ENCODE data around the gene CALCOCO2. TPM values are rescaled to one million over a fixed set of nuclear protein-coding genes. Genes with fewer than 3 reads are reported as not detected.

CALCOCO2 gene
- total and polyA plus RNA-seq, 2 of the 13 experiments (the other 11 are each of a cell fraction or from before 2014, with no cell fraction given), result 72.9 to 111 TPM

- TF ChIP-seq, protein P1, sequence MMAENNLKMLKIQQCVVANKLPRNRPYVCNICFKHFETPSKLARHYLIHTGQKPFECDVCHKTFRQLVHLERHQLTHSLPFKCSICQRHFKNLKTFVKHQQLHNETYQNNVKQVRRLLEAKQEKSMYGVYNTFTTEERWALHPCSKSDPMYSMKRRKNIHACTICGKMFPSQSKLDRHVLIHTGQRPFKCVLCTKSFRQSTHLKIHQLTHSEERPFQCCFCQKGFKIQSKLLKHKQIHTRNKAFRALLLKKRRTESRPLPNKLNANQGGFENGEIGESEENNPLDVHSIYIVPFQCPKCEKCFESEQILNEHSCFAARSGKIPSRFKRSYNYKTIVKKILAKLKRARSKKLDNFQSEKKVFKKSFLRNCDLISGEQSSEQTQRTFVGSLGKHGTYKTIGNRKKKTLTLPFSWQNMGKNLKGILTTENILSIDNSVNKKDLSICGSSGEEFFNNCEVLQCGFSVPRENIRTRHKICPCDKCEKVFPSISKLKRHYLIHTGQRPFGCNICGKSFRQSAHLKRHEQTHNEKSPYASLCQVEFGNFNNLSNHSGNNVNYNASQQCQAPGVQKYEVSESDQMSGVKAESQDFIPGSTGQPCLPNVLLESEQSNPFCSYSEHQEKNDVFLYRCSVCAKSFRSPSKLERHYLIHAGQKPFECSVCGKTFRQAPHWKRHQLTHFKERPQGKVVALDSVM (CRISPR knock-in tag; IDR thresholded peaks at IDR 0.05), result peak; percentile 99
- peak; percentile 54; the same call in 1 of the 2 replicates for TF ChIP-seq ZNF235 (CRISPR knock-in tag; IDR thresholded peaks at IDR 0.05; ENCODE audit: borderline replicate concordance)
Measured at GRCh38 chr17:48871035-48871550, 40.3 kb downstream of the CALCOCO2 start (continued).

DNA sequence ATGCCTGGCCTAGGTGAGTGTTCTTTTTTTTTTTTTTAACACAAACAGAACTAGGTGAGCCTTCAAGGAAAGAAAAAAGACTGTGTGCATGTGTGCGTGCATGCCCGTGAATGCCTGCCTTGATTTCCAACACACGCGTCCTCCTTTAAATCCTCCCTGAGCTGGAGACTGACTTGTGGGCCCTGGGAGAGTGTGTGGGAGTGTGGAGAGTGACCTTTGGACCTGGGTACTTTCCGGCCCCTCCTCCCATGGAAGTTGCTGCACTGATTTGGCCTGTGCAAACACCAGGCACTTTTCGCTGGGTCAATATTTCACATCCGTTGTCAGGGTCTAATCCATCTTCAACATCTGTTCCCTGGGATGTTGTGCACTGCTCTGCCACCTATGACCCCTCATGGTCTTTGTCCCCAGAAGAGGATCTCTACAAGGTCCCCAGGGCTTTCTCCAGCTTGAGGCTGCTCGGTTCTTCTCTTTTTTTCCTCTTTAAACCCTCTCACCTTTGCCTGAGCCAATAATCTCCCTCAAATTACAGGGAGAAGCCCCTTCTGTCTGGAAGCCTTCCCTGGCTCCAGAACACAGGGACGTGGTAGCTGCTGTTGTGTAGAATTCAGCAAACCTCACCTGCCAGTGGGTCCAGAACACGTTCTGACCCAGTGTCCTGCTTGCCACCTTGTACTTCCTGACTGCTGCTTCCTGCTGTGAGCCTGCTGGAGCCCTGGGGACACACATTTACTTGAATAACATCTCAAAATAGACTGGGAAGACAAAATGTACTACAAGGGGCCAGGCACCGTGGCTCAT lies 40.9 kb downstream of the CALCOCO2 start:
- Histone ChIP-seq H3K27ac (ENCODE audit: extremely low read length, insufficient read depth, low read length) (peak overlapping the region; percentile 97), H3K36me3 (replicated peaks in 1 of 2; ENCODE audit: control insufficient read depth in 1 of 2, insufficient read depth in 2 of 2, low read length in 2 of 2) (no peaks in the 10 kb centered on the region), H3K79me2 (ENCODE audit: insufficient read depth, low read length) (no peaks in the 10 kb centered on the region), H3K4me2 (ENCODE audit: low read depth, low read length) (peak overlapping the region; percentile 94), H3K9ac (ENCODE audit: insufficient read depth, low read depth, low read length) (peak overlapping the region; percentile 75), H3K4me1 (ENCODE audit: insufficient read depth, low read length) (peaks cover 64% of the 10 kb centered on the region), H3K27me3 (ENCODE audit: control insufficient read depth in 1 of 2, insufficient read depth in 2 of 2, low read length in 2 of 2) (no peaks in the 10 kb centered on the region), H2AFZ (ENCODE audit: low read length) (peak overlapping the region; percentile 1), H3K4me3 (replicated peaks in 1 of 3; ENCODE audit: insufficient read depth in 1 of 3, low read depth in 2 of 3, low read length in 3 of 3) (peak overlapping the region; percentile 17 to 60 (median 25); a peak in 4 of 6 replicates), H3K9me3 (ENCODE audit: low read length) (no peaks in the 10 kb centered on the region), H4K20me1 (ENCODE audit: insufficient read depth, low read length) (no peaks in the 10 kb centered on the region)
- intact Hi-C loops (cut with micrococcal nuclease; ENCODE audit: unreplicated experiment), result loop anchor here (2.0 kb wide), 2 partner anchors 41 to 57 kb away; partner anchors contain the start of gene CALCOCO2
- DNase-seq (ENCODE audit: low spot score), result peak; percentile 99
- POLR2A ChIA-PET, result interaction anchor here (0.7 to 4.4 kb wide), 23 partner anchors 9 to 193 kb away, joined by 3 to 34 read pairs (median 6); partner anchors contain the start of genes ATP5MC1, SNF8 and TTLL6
- peak; percentile 96 for FAIRE-seq
- BruUV-seq (replicated peaks), result no TSS peak
- ATAC-seq, result peak; percentile 96
- CTCF ChIA-PET (ENCODE audit: low intra/inter-chr PET ratio, low total read pairs), result no interaction called here
- WGBS (ENCODE audit: low lambda C conversion rate), result under 1% methylated on average over 9 of the region's 11 CpGs
- in situ Hi-C loops (cut with HindIII; ENCODE audit: extremely low pct_ligation_motif_present, low pct_unique_long_range_greater_than_20kb), result no loop called here
- TF ChIP-seq ZXDC (CRISPR knock-in tag; IDR thresholded peaks at IDR 0.05) (0 out of 2 replicates have a peak, but pooled peaks have one; percentile 17), ZSCAN31 (CRISPR knock-in tag; IDR thresholded peaks at IDR 0.05; ENCODE audit: low read depth) (peak; percentile 98), EED (CRISPR knock-in tag; IDR thresholded peaks at IDR 0.05) (no peak), ZKSCAN8 (CRISPR knock-in tag; IDR thresholded peaks at IDR 0.05; ENCODE audit: borderline replicate concordance) (peak; percentile 99), PRDM4 (CRISPR knock-in tag; IDR thresholded peaks at IDR 0.05; ENCODE audit: borderline replicate concordance) (no peak)
